OCI-LY1 (cell line): ENCODE results near the gene ANKH.

ENCODE experiments used
- H2AFZ ChIP-seq: fragments of 200-600 bp; sonication (generic), shearing (Covaris generic); 2 replicates; pipeline ENCODE4 v1.6.0; 2014; ENCODE audit warnings: antibody characterized with exemption, mild to moderate bottlenecking, low read length
- H3F3A ChIP-seq: fragments of 200-600 bp; sonication (generic), shearing (Covaris generic); 2 replicates; pipeline ENCODE4 v1.6.0; 2014; ENCODE audit warnings: mild to moderate bottlenecking, antibody characterized with exemption, low read length, moderate library complexity; ENCODE audit not compliant: insufficient read depth
- H3K27ac ChIP-seq: fragments of 200-600 bp; sonication (generic); 2 replicates; pipeline ENCODE4 v1.5.1; 2014; ENCODE audit warnings: low read length, mixed run types, mild to moderate bottlenecking, low read depth; ENCODE audit not compliant: poor library complexity, severe bottlenecking
- H3K27me3 ChIP-seq: fragments of 200-600 bp; sonication (generic); 2 replicates; pipeline ENCODE4 v1.6.0; 2014; ENCODE audit warnings: antibody characterized with exemption, mild to moderate bottlenecking, low read length, moderate library complexity; ENCODE audit not compliant: insufficient read depth
- H3K36me3 ChIP-seq: fragments of 200-600 bp; sonication (generic); 2 replicates; pipeline ENCODE4 v1.6.1; 2014; ENCODE audit warnings: mild to moderate bottlenecking, antibody characterized with exemption, low read length, moderate library complexity, mixed read lengths; ENCODE audit not compliant: insufficient read depth
- H3K4me1 ChIP-seq: fragments of 200-600 bp; sonication (generic); 2 replicates; pipeline ENCODE4 v1.5.1; 2014; ENCODE audit warnings: mild to moderate bottlenecking, low read length, moderate library complexity; ENCODE audit not compliant: insufficient read depth, severe bottlenecking
- H3K4me2 ChIP-seq: fragments of 200-600 bp; sonication (generic), shearing (Covaris generic); 2 replicates; pipeline ENCODE4 v1.6.1; 2014; ENCODE audit warnings: low read length
- H3K4me3 ChIP-seq: fragments of 200-600 bp; sonication (generic); 2 replicates; pipeline ENCODE4 v1.5.1; 2014; ENCODE audit warnings: low read length, low read depth, mild to moderate bottlenecking, mixed read lengths; ENCODE audit not compliant: poor library complexity, severe bottlenecking
- H3K79me2 ChIP-seq: fragments of 200-600 bp; shearing (Covaris generic); 2 replicates; pipeline ENCODE4 v1.6.1; 2016; ENCODE audit warnings: mixed run types, low read length, mixed read lengths; ENCODE audit not compliant: insufficient read depth
- H3K9ac ChIP-seq: fragments of 200-600 bp; sonication (generic), shearing (Covaris generic); 2 replicates; pipeline ENCODE4 v1.6.1; 2014; ENCODE audit warnings: mild to moderate bottlenecking, low read length, mixed read lengths
- H3K9me2 ChIP-seq: fragments of 200-600 bp; sonication (generic), shearing (Covaris generic); 2 replicates; pipeline ENCODE4 v1.6.1; 2014; ENCODE audit warnings: low read depth, mild to moderate bottlenecking, low read length, mixed read lengths
- H3K9me3 ChIP-seq: fragments of 200-600 bp; shearing (Covaris generic); 2 replicates; pipeline ENCODE4 v1.6.1; 2014; ENCODE audit warnings: low read length, mixed read lengths
- H4K20me1 ChIP-seq: fragments of 200-600 bp; sonication (generic), shearing (Covaris generic); 2 replicates; pipeline ENCODE4 v1.6.0; 2016; ENCODE audit warnings: mild to moderate bottlenecking, low read length; ENCODE audit not compliant: insufficient read depth
- EZH2 ChIP-seq: fragments of 200-600 bp; sonication (generic), shearing (Covaris generic); IDR thresholded peaks from 2 replicates; pipeline ENCODE4 v1.8.0; 2017; ENCODE audit warnings: borderline replicate concordance, mixed run types, mild to moderate bottlenecking, antibody characterized with exemption, low read length, moderate library complexity, mixed read lengths
- TF ChIP-seq, protein P1 (sequence below): fragments of 200-600 bp; sonication (generic), shearing (Covaris generic); IDR thresholded peaks from 2 replicates; pipeline ENCODE4 v1.5.1; 2017; ENCODE audit warnings: mild to moderate bottlenecking, antibody characterized with exemption, low read length, moderate library complexity, mixed read lengths

Gene ANKH

GRCh38 chr5:14683906-14684455, 187.6 kb downstream of the ANKH start:
- Histone ChIP-seq H3K27ac (peak overlapping the region; percentile 22), H3K27me3 (no peaks in the 10 kb centered on the region), H3K4me3 (no peak overlapping the region), H2AFZ (no peak overlapping the region), H3K79me2 (no peaks in the 10 kb centered on the region), H3K9ac (no peak overlapping the region; the same call in 1 of the 2 replicates), H3F3A (no peaks in the 10 kb centered on the region), H3K4me2 (no peak overlapping the region), H3K4me1 (peaks cover 12% of the 10 kb centered on the region), H3K9me3 (no peaks in the 10 kb centered on the region), H3K36me3 (peaks cover 80% of the 10 kb centered on the region), H4K20me1 (no peaks in the 10 kb centered on the region), H3K9me2 (no peaks in the 10 kb centered on the region)
- TF ChIP-seq, protein P1, sequence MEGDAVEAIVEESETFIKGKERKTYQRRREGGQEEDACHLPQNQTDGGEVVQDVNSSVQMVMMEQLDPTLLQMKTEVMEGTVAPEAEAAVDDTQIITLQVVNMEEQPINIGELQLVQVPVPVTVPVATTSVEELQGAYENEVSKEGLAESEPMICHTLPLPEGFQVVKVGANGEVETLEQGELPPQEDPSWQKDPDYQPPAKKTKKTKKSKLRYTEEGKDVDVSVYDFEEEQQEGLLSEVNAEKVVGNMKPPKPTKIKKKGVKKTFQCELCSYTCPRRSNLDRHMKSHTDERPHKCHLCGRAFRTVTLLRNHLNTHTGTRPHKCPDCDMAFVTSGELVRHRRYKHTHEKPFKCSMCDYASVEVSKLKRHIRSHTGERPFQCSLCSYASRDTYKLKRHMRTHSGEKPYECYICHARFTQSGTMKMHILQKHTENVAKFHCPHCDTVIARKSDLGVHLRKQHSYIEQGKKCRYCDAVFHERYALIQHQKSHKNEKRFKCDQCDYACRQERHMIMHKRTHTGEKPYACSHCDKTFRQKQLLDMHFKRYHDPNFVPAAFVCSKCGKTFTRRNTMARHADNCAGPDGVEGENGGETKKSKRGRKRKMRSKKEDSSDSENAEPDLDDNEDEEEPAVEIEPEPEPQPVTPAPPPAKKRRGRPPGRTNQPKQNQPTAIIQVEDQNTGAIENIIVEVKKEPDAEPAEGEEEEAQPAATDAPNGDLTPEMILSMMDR = no peak
- TF ChIP-seq EZH2 = no peak

DNA sequence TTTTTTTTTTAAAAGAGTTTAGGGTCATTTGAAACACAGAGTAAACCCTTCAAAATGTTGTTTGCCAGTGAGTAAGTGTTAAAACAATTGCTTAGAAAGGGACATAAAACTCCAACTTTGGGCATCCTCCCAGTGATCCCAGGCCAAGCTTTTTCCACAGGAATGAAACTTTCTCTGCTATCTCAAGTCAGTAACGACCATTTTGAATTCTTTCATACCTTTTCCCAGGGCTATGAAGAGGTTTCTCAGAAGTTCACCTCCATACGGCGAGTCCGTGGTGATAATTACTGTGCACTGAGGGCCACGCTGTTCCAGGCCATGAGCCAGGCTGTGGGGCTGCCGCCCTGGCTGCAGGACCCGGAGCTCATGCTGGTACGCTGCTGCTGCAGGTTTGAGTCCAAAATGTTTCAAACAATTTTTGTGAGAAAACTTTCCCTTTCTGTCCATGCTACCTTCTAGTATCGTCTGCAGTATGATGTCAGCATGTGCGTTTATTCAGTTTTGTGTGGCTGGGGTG, 190.3 kb downstream of the ANKH start:
- Histone ChIP-seq H3K79me2 (0 out of 2 replicates have a peak, but pooled peaks cover 3% of the 10 kb centered on the region), H3K4me2 (no peak overlapping the region), H3K36me3 (peaks cover 66% of the 10 kb centered on the region; the same call in 1 of the 2 replicates), H3K27ac (no peak overlapping the region), H3K4me1 (peaks cover 16% of the 10 kb centered on the region), H3K9me3 (no peaks in the 10 kb centered on the region), H3K4me3 (no peak overlapping the region), H3F3A (no peaks in the 10 kb centered on the region), H2AFZ (no peak overlapping the region), H3K9ac (no peak overlapping the region), H3K9me2 (no peaks in the 10 kb centered on the region), H4K20me1 (no peaks in the 10 kb centered on the region), H3K27me3 (no peaks in the 10 kb centered on the region)
- TF ChIP-seq EZH2 = no peak
- TF ChIP-seq, protein P1 = no peak

DNA sequence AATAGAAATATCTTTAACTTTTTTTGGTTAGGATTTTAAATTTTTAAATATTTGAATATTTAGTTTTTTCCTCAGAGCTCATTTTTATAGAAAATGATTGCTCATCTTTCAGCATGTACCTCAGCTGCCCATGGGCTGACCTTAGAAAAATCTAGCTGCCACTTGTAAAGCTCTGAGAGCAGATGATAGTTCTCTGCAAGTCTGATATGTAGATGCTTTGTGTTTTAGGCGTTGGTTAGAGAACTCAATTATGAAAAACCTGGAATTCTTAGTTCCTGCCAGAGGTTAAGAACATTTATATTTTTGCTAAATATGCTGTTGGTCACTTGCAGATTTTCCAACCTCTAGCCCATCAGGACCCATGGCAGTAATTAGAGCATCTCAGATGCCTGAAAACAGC, 192.0 kb downstream of the ANKH start:
- Histone ChIP-seq H3K4me2 (no peak overlapping the region), H3K4me1 (peaks cover 26% of the 10 kb centered on the region), H3K27me3 (no peaks in the 10 kb centered on the region), H3K4me3 (no peak overlapping the region), H3K36me3 (peaks cover 56% of the 10 kb centered on the region), H3F3A (no peaks in the 10 kb centered on the region), H4K20me1 (no peaks in the 10 kb centered on the region), H3K9me3 (no peaks in the 10 kb centered on the region), H3K27ac (no peak overlapping the region), H3K79me2 (peaks cover 6% of the 10 kb centered on the region; the same call in 1 of the 2 replicates), H3K9me2 (no peaks in the 10 kb centered on the region), H2AFZ (no peak overlapping the region), H3K9ac (no peak overlapping the region)
- TF ChIP-seq, protein P1 = no peak
- TF ChIP-seq EZH2 = no peak
